SK-N-MC (cell line): Measurements from ENCODE around the gene PDZD7.

Experiments used
- EZH2 ChIP-seq: fragments of 200-600 bp; sonication (generic); IDR thresholded peaks from one replicate; pipeline ENCODE4 v1.6.1; 2017; ENCODE audit warnings: antibody characterized with exemption
- POLR2AphosphoS5 ChIP-seq: IDR thresholded peaks from 2 replicates; pipeline ENCODE4 v1.6.1; 2012; ENCODE audit warnings: mild to moderate bottlenecking, low read depth, low read length, borderline replicate concordance

GRCh38 chr10:100970076-100970913 lies 60.6 kb downstream of the PDZD7 start:
- no peak for TF ChIP-seq EZH2
- no peak for TF ChIP-seq POLR2AphosphoS5
